Liver (tissue), 3 donors: Measurements from ENCODE around the gene MSMP.

Source experiments
- EGR1 ChIP-seq, 2 donors: IDR thresholded peaks; 2 replicates each; pipeline ENCODE4 v1.6.1; 2016 to 2018; ENCODE audit warnings: antibody characterized with exemption in 2 of 2, low read depth in 2 of 2
- FOXA1 ChIP-seq: IDR thresholded peaks from 2 replicates; pipeline ENCODE4 v1.6.1; 2016; ENCODE audit warnings: antibody characterized with exemption
- GABPA ChIP-seq, 2 donors: IDR thresholded peaks in 1 of 2; conservative IDR thresholded peaks in 1 of 2; 2 replicates each; pipeline ENCODE4 v1.6.1; 2016; ENCODE audit warnings: antibody characterized with exemption in 2 of 2, mild to moderate bottlenecking in 1 of 2, moderate library complexity in 1 of 2
- JUND ChIP-seq, 2 donors: IDR thresholded peaks; 2 replicates each; pipeline ENCODE4 v1.6.1; 2016; ENCODE audit warnings: antibody characterized with exemption in 2 of 2
- NR2F2 ChIP-seq: IDR thresholded peaks from 2 replicates; pipeline ENCODE4 v1.6.1; 2016; ENCODE audit warnings: antibody characterized with exemption
- RAD21 ChIP-seq, 2 donors: IDR thresholded peaks; 2 replicates each; pipeline ENCODE4 v1.6.1; 2016; ENCODE audit warnings: antibody characterized with exemption in 2 of 2, mild to moderate bottlenecking in 2 of 2
- RXRA ChIP-seq, 2 donors: IDR thresholded peaks; 2 replicates each; pipeline ENCODE4 v1.6.1; 2017 to 2018; ENCODE audit warnings: antibody characterized with exemption in 2 of 2, mild to moderate bottlenecking in 1 of 2
- SP1 ChIP-seq: IDR thresholded peaks from 2 replicates; pipeline ENCODE4 v1.6.1; 2018; ENCODE audit warnings: antibody characterized with exemption, mild to moderate bottlenecking
- TAF1 ChIP-seq: conservative IDR thresholded peaks from 2 replicates; pipeline ENCODE4 v1.6.1; 2016; ENCODE audit warnings: antibody characterized with exemption, mild to moderate bottlenecking
- YY1 ChIP-seq: IDR thresholded peaks from 2 replicates; pipeline ENCODE4 v1.6.1; 2016; ENCODE audit warnings: antibody characterized with exemption, mild to moderate bottlenecking
- TF ChIP-seq, protein P1 (sequence below): fragments of 150-350 bp; IDR thresholded peaks from 2 replicates; pipeline ENCODE4 v1.5.1; 2017; ENCODE audit warnings: improper control_type of control experiment, low read depth, low read length; ENCODE audit not compliant: missing input control
- TF ChIP-seq, protein P2 (sequence below): IDR thresholded peaks from 2 replicates; pipeline ENCODE4 v1.6.1; 2016; ENCODE audit warnings: antibody characterized with exemption
- TF ChIP-seq, protein P3 (sequence below): IDR thresholded peaks from 2 replicates; pipeline ENCODE4 v1.6.1; 2016; ENCODE audit warnings: antibody characterized with exemption, mild to moderate bottlenecking
- TF ChIP-seq, protein P4 (sequence below): IDR thresholded peaks from 2 replicates; pipeline ENCODE4 v1.6.1; 2016; ENCODE audit warnings: antibody characterized with exemption
- donor health status: healthy.
- donor health status: healthy.

DNA sequence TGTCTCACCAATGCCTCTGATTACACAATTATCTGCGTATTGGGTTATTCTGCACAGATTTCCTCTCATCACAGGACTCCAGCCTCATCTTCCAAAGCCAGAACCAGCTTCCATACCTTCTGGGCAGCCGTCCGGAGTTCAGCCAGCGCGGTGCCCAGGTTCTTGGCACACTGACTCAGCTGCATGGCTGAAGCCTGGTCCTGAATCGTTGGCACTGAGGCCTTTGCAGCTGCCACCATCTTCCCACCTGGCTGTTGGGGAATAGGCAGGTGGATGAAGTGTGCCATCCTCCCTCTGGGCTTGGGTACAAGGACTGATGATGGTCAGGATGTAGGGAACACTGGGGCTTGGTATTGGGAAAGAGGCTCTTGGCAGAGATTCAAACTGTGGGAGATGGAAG is 40.0 kb downstream of the MSMP start:
- TF ChIP-seq, protein P1, sequence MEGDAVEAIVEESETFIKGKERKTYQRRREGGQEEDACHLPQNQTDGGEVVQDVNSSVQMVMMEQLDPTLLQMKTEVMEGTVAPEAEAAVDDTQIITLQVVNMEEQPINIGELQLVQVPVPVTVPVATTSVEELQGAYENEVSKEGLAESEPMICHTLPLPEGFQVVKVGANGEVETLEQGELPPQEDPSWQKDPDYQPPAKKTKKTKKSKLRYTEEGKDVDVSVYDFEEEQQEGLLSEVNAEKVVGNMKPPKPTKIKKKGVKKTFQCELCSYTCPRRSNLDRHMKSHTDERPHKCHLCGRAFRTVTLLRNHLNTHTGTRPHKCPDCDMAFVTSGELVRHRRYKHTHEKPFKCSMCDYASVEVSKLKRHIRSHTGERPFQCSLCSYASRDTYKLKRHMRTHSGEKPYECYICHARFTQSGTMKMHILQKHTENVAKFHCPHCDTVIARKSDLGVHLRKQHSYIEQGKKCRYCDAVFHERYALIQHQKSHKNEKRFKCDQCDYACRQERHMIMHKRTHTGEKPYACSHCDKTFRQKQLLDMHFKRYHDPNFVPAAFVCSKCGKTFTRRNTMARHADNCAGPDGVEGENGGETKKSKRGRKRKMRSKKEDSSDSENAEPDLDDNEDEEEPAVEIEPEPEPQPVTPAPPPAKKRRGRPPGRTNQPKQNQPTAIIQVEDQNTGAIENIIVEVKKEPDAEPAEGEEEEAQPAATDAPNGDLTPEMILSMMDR = no peak
- TF ChIP-seq, protein P2, sequence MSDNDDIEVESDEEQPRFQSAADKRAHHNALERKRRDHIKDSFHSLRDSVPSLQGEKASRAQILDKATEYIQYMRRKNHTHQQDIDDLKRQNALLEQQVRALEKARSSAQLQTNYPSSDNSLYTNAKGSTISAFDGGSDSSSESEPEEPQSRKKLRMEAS = no peak
- TF ChIP-seq JUND (IDR thresholded peaks at IDR 0.05) = no peak
- TF ChIP-seq, protein P3, sequence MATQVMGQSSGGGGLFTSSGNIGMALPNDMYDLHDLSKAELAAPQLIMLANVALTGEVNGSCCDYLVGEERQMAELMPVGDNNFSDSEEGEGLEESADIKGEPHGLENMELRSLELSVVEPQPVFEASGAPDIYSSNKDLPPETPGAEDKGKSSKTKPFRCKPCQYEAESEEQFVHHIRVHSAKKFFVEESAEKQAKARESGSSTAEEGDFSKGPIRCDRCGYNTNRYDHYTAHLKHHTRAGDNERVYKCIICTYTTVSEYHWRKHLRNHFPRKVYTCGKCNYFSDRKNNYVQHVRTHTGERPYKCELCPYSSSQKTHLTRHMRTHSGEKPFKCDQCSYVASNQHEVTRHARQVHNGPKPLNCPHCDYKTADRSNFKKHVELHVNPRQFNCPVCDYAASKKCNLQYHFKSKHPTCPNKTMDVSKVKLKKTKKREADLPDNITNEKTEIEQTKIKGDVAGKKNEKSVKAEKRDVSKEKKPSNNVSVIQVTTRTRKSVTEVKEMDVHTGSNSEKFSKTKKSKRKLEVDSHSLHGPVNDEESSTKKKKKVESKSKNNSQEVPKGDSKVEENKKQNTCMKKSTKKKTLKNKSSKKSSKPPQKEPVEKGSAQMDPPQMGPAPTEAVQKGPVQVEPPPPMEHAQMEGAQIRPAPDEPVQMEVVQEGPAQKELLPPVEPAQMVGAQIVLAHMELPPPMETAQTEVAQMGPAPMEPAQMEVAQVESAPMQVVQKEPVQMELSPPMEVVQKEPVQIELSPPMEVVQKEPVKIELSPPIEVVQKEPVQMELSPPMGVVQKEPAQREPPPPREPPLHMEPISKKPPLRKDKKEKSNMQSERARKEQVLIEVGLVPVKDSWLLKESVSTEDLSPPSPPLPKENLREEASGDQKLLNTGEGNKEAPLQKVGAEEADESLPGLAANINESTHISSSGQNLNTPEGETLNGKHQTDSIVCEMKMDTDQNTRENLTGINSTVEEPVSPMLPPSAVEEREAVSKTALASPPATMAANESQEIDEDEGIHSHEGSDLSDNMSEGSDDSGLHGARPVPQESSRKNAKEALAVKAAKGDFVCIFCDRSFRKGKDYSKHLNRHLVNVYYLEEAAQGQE = no peak
- no peak for TF ChIP-seq TAF1
- TF ChIP-seq EGR1 (IDR thresholded peaks at IDR 0.05; ENCODE audit: low read depth in 2 of 2) = no peak
- TF ChIP-seq SP1 = no peak
- no peak for TF ChIP-seq RAD21 (IDR thresholded peaks at IDR 0.05)
- TF ChIP-seq YY1 = no peak
- TF ChIP-seq RXRA (IDR thresholded peaks at IDR 0.05) = no peak
- TF ChIP-seq, protein P4, sequence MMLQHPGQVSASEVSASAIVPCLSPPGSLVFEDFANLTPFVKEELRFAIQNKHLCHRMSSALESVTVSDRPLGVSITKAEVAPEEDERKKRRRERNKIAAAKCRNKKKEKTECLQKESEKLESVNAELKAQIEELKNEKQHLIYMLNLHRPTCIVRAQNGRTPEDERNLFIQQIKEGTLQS = no peak
- TF ChIP-seq NR2F2 = no peak
- TF ChIP-seq GABPA (IDR thresholded peaks at IDR 0.05 in 1 of 2, conservative IDR thresholded peaks at IDR 0.05 in 1 of 2) = no peak
- no peak for TF ChIP-seq FOXA1
